Liver (tissue), 9 donors: ENCODE results near the gene ZNF618. TPM values are rescaled to one million over a fixed set of nuclear protein-coding genes. Genes with fewer than 3 reads are reported as not detected.

Source experiments
- DNase-seq: peaks from one replicate; pipeline ENCODE4 v3.0.0-alpha.2; 2017; ENCODE audit warnings: low spot score
- H3K27ac ChIP-seq, 2 donors: one replicate each; pipeline ENCODE4 v1.7.0; 2013; ENCODE audit warnings: inconsistent platforms in 2 of 2, low read length in 2 of 2, control low read depth in 1 of 2, low read depth in 1 of 2, mild to moderate bottlenecking in 1 of 2
- H3K27me3 ChIP-seq, 4 donors: one replicate each; pipeline versions ENCODE4 v1.6.1 to v1.7.0; 2013; ENCODE audit warnings: low read length in 3 of 4, inconsistent platforms in 1 of 4, mild to moderate bottlenecking in 1 of 4, moderate library complexity in 1 of 4; ENCODE audit not compliant: control insufficient read depth in 4 of 4, insufficient read depth in 4 of 4
- H3K36me3 ChIP-seq, 4 donors: one replicate each; pipeline versions ENCODE4 v1.6.1 to v1.7.0; 2013; ENCODE audit warnings: low read length in 3 of 4, mild to moderate bottlenecking in 3 of 4, low read depth in 1 of 4, moderate library complexity in 1 of 4; ENCODE audit not compliant: control insufficient read depth in 4 of 4, insufficient read depth in 3 of 4
- H3K4me1 ChIP-seq, 4 donors: one replicate each; pipeline versions ENCODE4 v1.6.1 to v1.7.0; 2013; ENCODE audit warnings: low read length in 3 of 4, mild to moderate bottlenecking in 3 of 4, moderate library complexity in 1 of 4; ENCODE audit not compliant: control insufficient read depth in 4 of 4, insufficient read depth in 4 of 4
- H3K4me3 ChIP-seq, 3 donors: one replicate each; pipeline versions ENCODE4 v1.6.1 to v1.7.0; 2013; ENCODE audit warnings: low read length in 3 of 3, control low read depth in 1 of 3, low read depth in 1 of 3, mild to moderate bottlenecking in 1 of 3
- H3K9ac ChIP-seq, 2 donors: one replicate each; pipeline ENCODE4 v1.7.0; 2013; ENCODE audit warnings: low read length in 2 of 2, mild to moderate bottlenecking in 2 of 2, moderate library complexity in 2 of 2, control low read depth in 1 of 2, low read depth in 1 of 2
- H3K9me3 ChIP-seq, 4 donors: one replicate each; pipeline versions ENCODE4 v1.6.1 to v1.7.0; 2013; ENCODE audit warnings: low read length in 3 of 4; ENCODE audit not compliant: control insufficient read depth in 4 of 4
- ATF3 ChIP-seq: IDR thresholded peaks from 2 replicates; pipeline ENCODE4 v1.6.1; 2016; ENCODE audit warnings: antibody characterized with exemption
- CTCF ChIP-seq: fragments of 150-350 bp; IDR thresholded peaks from 2 replicates; pipeline ENCODE4 v1.5.1; 2017; ENCODE audit warnings: improper control_type of control experiment, low read depth, low read length; ENCODE audit not compliant: missing input control
- EGR1 ChIP-seq, 2 donors: IDR thresholded peaks; 2 replicates each; pipeline ENCODE4 v1.6.1; 2016 to 2018; ENCODE audit warnings: antibody characterized with exemption in 2 of 2, low read depth in 2 of 2
- FOXA1 ChIP-seq: IDR thresholded peaks from 2 replicates; pipeline ENCODE4 v1.6.1; 2016; ENCODE audit warnings: antibody characterized with exemption
- FOXA2 ChIP-seq: IDR thresholded peaks from 2 replicates; pipeline ENCODE4 v1.6.1; 2016; ENCODE audit warnings: antibody characterized with exemption
- GABPA ChIP-seq, 2 donors: IDR thresholded peaks in 1 of 2; conservative IDR thresholded peaks in 1 of 2; 2 replicates each; pipeline ENCODE4 v1.6.1; 2016; ENCODE audit warnings: antibody characterized with exemption in 2 of 2, mild to moderate bottlenecking in 1 of 2, moderate library complexity in 1 of 2
- HNF4A ChIP-seq, 2 donors: conservative IDR thresholded peaks; 2 replicates each; pipeline ENCODE4 v1.6.1; 2016; ENCODE audit warnings: antibody characterized with exemption in 2 of 2, mild to moderate bottlenecking in 2 of 2
- HNF4G ChIP-seq: IDR thresholded peaks from 2 replicates; pipeline ENCODE4 v1.6.1; 2016; ENCODE audit warnings: antibody characterized with exemption
- MAX ChIP-seq: IDR thresholded peaks from 2 replicates; pipeline ENCODE4 v1.6.1; 2016; ENCODE audit warnings: antibody characterized with exemption
- NR2F2 ChIP-seq: IDR thresholded peaks from 2 replicates; pipeline ENCODE4 v1.6.1; 2016; ENCODE audit warnings: antibody characterized with exemption
- REST ChIP-seq: IDR thresholded peaks from 2 replicates; pipeline ENCODE4 v1.6.1; 2016; ENCODE audit warnings: antibody characterized with exemption, mild to moderate bottlenecking
- RXRA ChIP-seq, 2 donors: IDR thresholded peaks; 2 replicates each; pipeline ENCODE4 v1.6.1; 2017 to 2018; ENCODE audit warnings: antibody characterized with exemption in 2 of 2, mild to moderate bottlenecking in 1 of 2
- SP1 ChIP-seq: IDR thresholded peaks from 2 replicates; pipeline ENCODE4 v1.6.1; 2018; ENCODE audit warnings: antibody characterized with exemption, mild to moderate bottlenecking
- TAF1 ChIP-seq: conservative IDR thresholded peaks from 2 replicates; pipeline ENCODE4 v1.6.1; 2016; ENCODE audit warnings: antibody characterized with exemption, mild to moderate bottlenecking
- YY1 ChIP-seq: IDR thresholded peaks from 2 replicates; pipeline ENCODE4 v1.6.1; 2016; ENCODE audit warnings: antibody characterized with exemption, mild to moderate bottlenecking
- WGBS: extraction: QIAGEN DNeasy Blood & Tissue Kit; methylation state at CpG from one replicate; pipeline ENCODE4 v1.1.7; 2013; 5-methylcytosine and 5-hydroxymethylcytosine counted together
- polyA plus RNA-seq, 2 donors: library from polyadenylated mRNA; stranded (reverse) in 1 of 2; unstranded in 1 of 2; fragments of 200-250 nt in 1 of 2; fragments of >200 nt in 1 of 2; fragmentation: Nextera tagmentation in 1 of 2; extraction: Ambion mirVana in 1 of 2; gene quantifications; one replicate each; pipeline versions ENCODE4 v1.2.1 to v1.2.3, GENCODE V29; 2013 to 2015
- total RNA-seq, 2 donors: library from RNA; depleted of rRNA; stranded (reverse); fragments of >200 nt; gene quantifications; one replicate each; pipeline ENCODE4 v1.2.3, GENCODE V29; 2014
- donor health status: healthy.
- donor health status: healthy.
- donor health status: healthy.
- donor health status: healthy.
- donor health status: healthy.

ZNF618 gene
- total and polyA plus RNA-seq, 4 donors: 2.2 to 6.5 (median 3.7) TPM

GRCh38 chr9:114093031-114093471, 216.9 kb downstream of the ZNF618 start (continued):
- no peak for TF ChIP-seq REST
- TF ChIP-seq RXRA (IDR thresholded peaks at IDR 0.05): no peak
- TF ChIP-seq FOXA1: no peak
- TF ChIP-seq MAX: no peak
- TF ChIP-seq TAF1: no peak

GRCh38 chr9:114093761-114094505, 217.8 kb downstream of the ZNF618 start:
- no peaks in the 10 kb centered on the region for H3K9me3 ChIP-seq
- no peak overlapping the region for H3K27ac ChIP-seq
- H3K9ac ChIP-seq: no peak overlapping the region
- H3K4me3 ChIP-seq: no peak overlapping the region
- DNase-seq: no peak
- 94% methylated on average over 9 of the region's 9 CpGs for WGBS
- H3K36me3 ChIP-seq: peaks cover 0 to 10% (median 4%) of the 10 kb centered on the region in 4 donors
- H3K4me1 ChIP-seq: peaks cover 6 to 13% (median 9%) of the 10 kb centered on the region in 4 donors
- peaks cover 0 to 2% (median 0%) of the 10 kb centered on the region in 4 donors for H3K27me3 ChIP-seq
- no peak for TF ChIP-seq ATF3
- TF ChIP-seq CTCF: no peak
- TF ChIP-seq FOXA1: no peak
- TF ChIP-seq GABPA (IDR thresholded peaks at IDR 0.05 in 1 of 2, conservative IDR thresholded peaks at IDR 0.05 in 1 of 2): no peak
- TF ChIP-seq FOXA2: no peak
- TF ChIP-seq SP1: no peak
- TF ChIP-seq HNF4A (conservative IDR thresholded peaks at IDR 0.05): no peak
- no peak for TF ChIP-seq EGR1 (IDR thresholded peaks at IDR 0.05; ENCODE audit: low read depth in 2 of 2)
- no peak for TF ChIP-seq HNF4G
- TF ChIP-seq TAF1: no peak
- TF ChIP-seq YY1: no peak
- TF ChIP-seq NR2F2: no peak
